Prostate gland (tissue), 2 donors: Measurements from ENCODE around the gene GALNT7.

Experiments used
- POLR2A ChIP-seq: fragments of 450-650 bp; IDR thresholded peaks from one replicate; pipeline ENCODE4 v1.6.1; 2016; ENCODE audit warnings: antibody characterized with exemption, mild to moderate bottlenecking
- TF ChIP-seq, protein P1 (sequence below), 4 experiments: fragments of 200-600 bp in 2 of 4; fragments of 450-650 bp in 2 of 4; sonication (generic) in 2 of 4; IDR thresholded peaks; 1 replicate in 3 of 4; 2 replicates in 1 of 4; pipeline ENCODE4 v1.5.1; 2016 to 2019; ENCODE audit warnings: antibody characterized with exemption in 4 of 4, mild to moderate bottlenecking in 2 of 4, moderate library complexity in 2 of 4

DNA sequence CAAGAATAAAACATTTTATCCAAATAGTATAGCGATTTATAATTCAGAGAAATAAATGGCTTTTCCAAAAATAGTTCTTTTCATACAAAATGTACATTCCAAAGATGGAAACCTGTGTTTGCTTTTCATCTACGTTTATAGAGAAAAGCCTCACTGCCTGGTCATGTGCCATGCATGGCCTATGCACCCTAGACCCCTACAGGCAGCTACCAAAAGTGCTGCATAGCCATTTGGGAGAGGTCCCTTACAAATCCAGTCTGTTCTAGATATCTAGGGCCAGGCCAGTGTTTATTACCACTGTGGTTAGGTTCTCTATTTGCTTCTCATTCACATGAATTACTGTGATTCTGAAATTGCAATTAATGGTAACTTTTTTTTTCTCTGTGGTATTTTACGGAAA lies 148.4 kb downstream of the GALNT7 start:
- TF ChIP-seq, protein P1, sequence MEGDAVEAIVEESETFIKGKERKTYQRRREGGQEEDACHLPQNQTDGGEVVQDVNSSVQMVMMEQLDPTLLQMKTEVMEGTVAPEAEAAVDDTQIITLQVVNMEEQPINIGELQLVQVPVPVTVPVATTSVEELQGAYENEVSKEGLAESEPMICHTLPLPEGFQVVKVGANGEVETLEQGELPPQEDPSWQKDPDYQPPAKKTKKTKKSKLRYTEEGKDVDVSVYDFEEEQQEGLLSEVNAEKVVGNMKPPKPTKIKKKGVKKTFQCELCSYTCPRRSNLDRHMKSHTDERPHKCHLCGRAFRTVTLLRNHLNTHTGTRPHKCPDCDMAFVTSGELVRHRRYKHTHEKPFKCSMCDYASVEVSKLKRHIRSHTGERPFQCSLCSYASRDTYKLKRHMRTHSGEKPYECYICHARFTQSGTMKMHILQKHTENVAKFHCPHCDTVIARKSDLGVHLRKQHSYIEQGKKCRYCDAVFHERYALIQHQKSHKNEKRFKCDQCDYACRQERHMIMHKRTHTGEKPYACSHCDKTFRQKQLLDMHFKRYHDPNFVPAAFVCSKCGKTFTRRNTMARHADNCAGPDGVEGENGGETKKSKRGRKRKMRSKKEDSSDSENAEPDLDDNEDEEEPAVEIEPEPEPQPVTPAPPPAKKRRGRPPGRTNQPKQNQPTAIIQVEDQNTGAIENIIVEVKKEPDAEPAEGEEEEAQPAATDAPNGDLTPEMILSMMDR (IDR thresholded peaks at IDR 0.05), result no peak
- TF ChIP-seq POLR2A, result no peak
